Stimulated activated effector memory CD8-positive, alpha-beta T cell treated with anti-CD3 and anti-CD28 coated beads, Interleukin-12 subunit alpha, Interleukin-12 subunit beta, amount 100 ng/mL, for 72 hours (primary cell): ENCODE results near the gene HSPB1.
"Not testable (repeated sequence)": the region's sequence is repeated elsewhere in the genome, so short reads cannot be mapped to it uniquely, and the experiment has no call there.

Source experiments
- ATAC-seq: fragments of 150-1000 bp; cut with Tn5 transposase; 2 replicates; pipeline ENCODE4 v1.10.0; 2021
- DNase-seq, 2 donors: peaks; one replicate each; pipeline ENCODE4 v3.0.0; 2021 to 2022; ENCODE audit warnings: low spot score in 2 of 2
- H3K27ac Mint-ChIP-seq: one replicate; pipeline ENCODE4 v1.8.0; 2022; ENCODE audit warnings: mild to moderate bottlenecking, mixed read lengths
- H3K36me3 Mint-ChIP-seq: one replicate; pipeline ENCODE4 v1.8.0; 2022; ENCODE audit warnings: mild to moderate bottlenecking, mixed read lengths
- H3K4me1 Mint-ChIP-seq: one replicate; pipeline ENCODE4 v1.8.0; 2022; ENCODE audit warnings: mixed read lengths
- H3K4me3 Mint-ChIP-seq: one replicate; pipeline ENCODE4 v1.8.0; 2022; ENCODE audit warnings: mild to moderate bottlenecking, mixed read lengths
- H3K9me3 Mint-ChIP-seq: one replicate; pipeline ENCODE4 v1.8.0; 2022; ENCODE audit warnings: mixed read lengths

HSPB1 gene

GRCh38 chr7:76292213-76292573 lies 10.3 kb upstream of the HSPB1 start:
- Mint-ChIP-seq H3K36me3 (no peaks in the 10 kb centered on the region), H3K4me3 (no peak overlapping the region), H3K4me1 (peaks cover 20% of the 10 kb centered on the region), H3K9me3 (no peaks in the 10 kb centered on the region), H3K27ac (peak overlapping the region; percentile 40)
- DNase-seq (no peak), ATAC-seq (no peak)

- H3K4me1 Mint-ChIP-seq = peaks cover 21% of the 10 kb centered on the region
- not testable (repeated sequence) for H3K4me3 Mint-ChIP-seq, DNase-seq, H3K27ac Mint-ChIP-seq, H3K9me3 Mint-ChIP-seq, H3K36me3 Mint-ChIP-seq, ATAC-seq
Measured at GRCh38 chr7:76292911-76293310, 9.6 kb upstream of the HSPB1 start.

- ATAC-seq (no peak), DNase-seq (no peak)
- no peak overlapping the region for H3K4me3 Mint-ChIP-seq
- H3K4me1 Mint-ChIP-seq = peaks cover 21% of the 10 kb centered on the region
- H3K9me3 Mint-ChIP-seq = no peaks in the 10 kb centered on the region
- H3K36me3 Mint-ChIP-seq = no peaks in the 10 kb centered on the region
- peak overlapping the region; percentile 17 for H3K27ac Mint-ChIP-seq
Measured at GRCh38 chr7:76293407-76293901, 9.0 kb upstream of the HSPB1 start.

GRCh38 chr7:76294344-76295024 lies 8.0 kb upstream of the HSPB1 start:
- Mint-ChIP-seq H3K4me3 (no peak overlapping the region), H3K9me3 (no peaks in the 10 kb centered on the region), H3K27ac (no peak overlapping the region), H3K36me3 (no peaks in the 10 kb centered on the region), H3K4me1 (peaks cover 21% of the 10 kb centered on the region)
- ATAC-seq = no peak
- no peak for DNase-seq

- no peaks in the 10 kb centered on the region for H3K9me3 Mint-ChIP-seq
- H3K27ac Mint-ChIP-seq = no peak overlapping the region
- H3K4me3 Mint-ChIP-seq = no peak overlapping the region
- peaks cover 12% of the 10 kb centered on the region for H3K4me1 Mint-ChIP-seq
- no peaks in the 10 kb centered on the region for H3K36me3 Mint-ChIP-seq
- ATAC-seq (peak; percentile 77), DNase-seq (no peak)
Measured at GRCh38 chr7:76296743-76297740, 5.4 kb upstream of the HSPB1 start.

GRCh38 chr7:76300166-76300731 lies 2.2 kb upstream of the HSPB1 start:
- DNase-seq (no peak), ATAC-seq (no peak)
- Mint-ChIP-seq H3K36me3 (peaks cover 15% of the 10 kb centered on the region), H3K9me3 (no peaks in the 10 kb centered on the region), H3K27ac (no peak overlapping the region), H3K4me3 (no peak overlapping the region), H3K4me1 (peaks cover 32% of the 10 kb centered on the region)

GRCh38 chr7:76301000-76301399 lies 1.5 kb upstream of the HSPB1 start:
- Mint-ChIP-seq H3K36me3 (peaks cover 15% of the 10 kb centered on the region), H3K4me3 (no peak overlapping the region), H3K27ac (no peak overlapping the region), H3K9me3 (no peaks in the 10 kb centered on the region), H3K4me1 (peaks cover 32% of the 10 kb centered on the region)
- no peak for ATAC-seq
- DNase-seq = no peak

- peak overlapping the region; percentile 95 for H3K27ac Mint-ChIP-seq
- ATAC-seq (peak; percentile 61), DNase-seq (peak; percentile 67 to 90)
- peak overlapping the region; percentile 86 for H3K4me3 Mint-ChIP-seq
- no peaks in the 10 kb centered on the region for H3K9me3 Mint-ChIP-seq
- peaks cover 15% of the 10 kb centered on the region for H3K36me3 Mint-ChIP-seq
- H3K4me1 Mint-ChIP-seq = peaks cover 21% of the 10 kb centered on the region
Measured at GRCh38 chr7:76303202-76304147, 1.0 kb downstream of the HSPB1 start.

GRCh38 chr7:76304888-76305375 lies 2.5 kb downstream of the HSPB1 start:
- Mint-ChIP-seq H3K4me3 (peak overlapping the region; percentile 86), H3K36me3 (peaks cover 15% of the 10 kb centered on the region), H3K27ac (peak overlapping the region; percentile 95), H3K4me1 (peaks cover 21% of the 10 kb centered on the region), H3K9me3 (no peaks in the 10 kb centered on the region)
- ATAC-seq (no peak), DNase-seq (no peak)

- not testable (repeated sequence) for H3K4me3 Mint-ChIP-seq, H3K36me3 Mint-ChIP-seq, DNase-seq, H3K27ac Mint-ChIP-seq, H3K9me3 Mint-ChIP-seq, ATAC-seq
- H3K4me1 Mint-ChIP-seq = peaks cover 11% of the 10 kb centered on the region
Measured at GRCh38 chr7:76308874-76309273, 6.4 kb downstream of the HSPB1 start.

- not testable (repeated sequence) for DNase-seq, H3K36me3 Mint-ChIP-seq, ATAC-seq, H3K4me3 Mint-ChIP-seq, H3K4me1 Mint-ChIP-seq, H3K9me3 Mint-ChIP-seq, H3K27ac Mint-ChIP-seq
Measured at GRCh38 chr7:76309341-76310101, 7.0 kb downstream of the HSPB1 start.

GRCh38 chr7:76310102-76310957 lies 7.9 kb downstream of the HSPB1 start:
- ATAC-seq (no peak), DNase-seq (no peak)
- H3K4me1 Mint-ChIP-seq = peaks cover 7% of the 10 kb centered on the region
- H3K36me3 Mint-ChIP-seq = no peaks in the 10 kb centered on the region
- H3K9me3 Mint-ChIP-seq = no peaks in the 10 kb centered on the region
- H3K4me3 Mint-ChIP-seq = no peak overlapping the region
- no peak overlapping the region for H3K27ac Mint-ChIP-seq

- not testable (repeated sequence) for H3K4me3 Mint-ChIP-seq, H3K36me3 Mint-ChIP-seq, ATAC-seq, H3K27ac Mint-ChIP-seq, H3K9me3 Mint-ChIP-seq, H3K4me1 Mint-ChIP-seq, DNase-seq
Measured at GRCh38 chr7:76311838-76312237, 9.4 kb downstream of the HSPB1 start.
